K562 (cell line): ENCODE results near the gene RGL2. TPM values are rescaled to one million over a fixed set of nuclear protein-coding genes. Genes with fewer than 3 reads are reported as not detected.

Experiments
- BACH1 ChIP-seq: fragments of 200-800 bp; sonication (Bioruptor generic); IDR thresholded peaks from 2 replicates; pipeline ENCODE4 v1.6.1; 2016; ENCODE audit warnings: missing genetic modification characterization, missing compliant biosample characterization
- BRD9 ChIP-seq: fragments of 450-650 bp; IDR thresholded peaks from 2 replicates; pipeline ENCODE4 v1.6.1; 2018; ENCODE audit warnings: low read depth; ENCODE audit not compliant: partially characterized antibody
- BRF2 ChIP-seq: IDR thresholded peaks from 3 replicates; pipeline ENCODE4 v1.6.1; 2011; ENCODE audit warnings: borderline replicate concordance, mild to moderate bottlenecking; ENCODE audit not compliant: insufficient read length, insufficient read depth
- C11orf30 ChIP-seq: fragments of 450-650 bp; IDR thresholded peaks from 2 replicates; pipeline ENCODE4 v1.6.1; 2016; ENCODE audit warnings: low read depth, mild to moderate bottlenecking
- CC2D1A ChIP-seq: fragments of 450-650 bp; IDR thresholded peaks from 2 replicates; pipeline ENCODE4 v1.6.1; 2017; ENCODE audit warnings: mild to moderate bottlenecking
- CTCFL ChIP-seq: IDR thresholded peaks from 2 replicates; pipeline ENCODE4 v1.6.1; 2011; ENCODE audit warnings: borderline replicate concordance, low read depth, mild to moderate bottlenecking, moderate library complexity, low read length; ENCODE audit not compliant: insufficient read depth, poor library complexity, severe bottlenecking
- ELF2 ChIP-seq: fragments of 250-450 bp; sonication (Bioruptor Pico); IDR thresholded peaks from 2 replicates; pipeline ENCODE4 v1.5.0; 2021; ENCODE audit warnings: mild to moderate bottlenecking
- EP400 ChIP-seq: fragments of 450-650 bp; IDR thresholded peaks from 2 replicates; pipeline ENCODE4 v1.6.1; 2017; ENCODE audit warnings: antibody characterized with exemption, mild to moderate bottlenecking, moderate library complexity
- FUS ChIP-seq: fragments of 200-400 bp; formaldehyde crosslinking; optimal IDR thresholded peaks from 2 replicates; pipeline ENCODE3; 2017; ENCODE audit warnings: low read depth, low read length
- GABPB2 ChIP-seq: fragments of 250-450 bp; sonication (Bioruptor Pico); conservative IDR thresholded peaks from 2 replicates; pipeline ENCODE4 v1.5.1; 2021; ENCODE audit warnings: mild to moderate bottlenecking
- GATAD2A ChIP-seq: fragments of 450-650 bp; IDR thresholded peaks from 2 replicates; pipeline ENCODE4 v1.6.1; 2017
- ILF3 ChIP-seq: fragments of 450-650 bp; IDR thresholded peaks from 2 replicates; pipeline ENCODE4 v1.6.1; 2018; ENCODE audit warnings: antibody characterized with exemption, mild to moderate bottlenecking, moderate library complexity, borderline replicate concordance
- MLLT1 ChIP-seq, 2 experiments: fragments of 450-650 bp; IDR thresholded peaks; 2 replicates each; pipeline ENCODE4 v1.6.1; 2016
- NBN ChIP-seq: fragments of 450-650 bp; IDR thresholded peaks from 2 replicates; pipeline ENCODE4 v1.6.1; 2016; ENCODE audit warnings: low read depth, mild to moderate bottlenecking
- STAG1 ChIP-seq: sonication (generic); formaldehyde crosslinking; IDR thresholded peaks from 2 replicates; pipeline ENCODE4 v1.5.0; 2020; ENCODE audit warnings: missing genetic modification reagents, borderline replicate concordance
- ZBTB43 ChIP-seq: sonication (generic); formaldehyde crosslinking; IDR thresholded peaks from 2 replicates; pipeline ENCODE4 v1.8.0; 2023; ENCODE audit warnings: mild to moderate bottlenecking, missing genetic modification reagents
- ZNF263 ChIP-seq: sonication (generic); formaldehyde crosslinking; IDR thresholded peaks from 2 replicates; pipeline ENCODE4 v1.8.0; 2022; ENCODE audit warnings: mild to moderate bottlenecking, missing genetic modification reagents, borderline replicate concordance
- ZNF512 ChIP-seq: IDR thresholded peaks from 2 replicates; pipeline ENCODE4 v1.6.1; 2016; ENCODE audit warnings: missing genetic modification characterization, missing compliant biosample characterization
- ZNF57 ChIP-seq: fragments of 450-650 bp; formaldehyde crosslinking; IDR thresholded peaks from 2 replicates; pipeline ENCODE4 v1.4.0; 2020; ENCODE audit warnings: mild to moderate bottlenecking, moderate library complexity
- polyA plus RNA-seq, 8 experiments: library from polyadenylated mRNA; depleted of rRNA in 4 of 8; stranded (reverse) in 5 of 8; unstranded in 3 of 8; fragments of >200 nt; fragmentation: Nextera tagmentation in 2 of 8; fragmentation: Illumina TruSeq in 1 of 8; extraction: Ambion mirVana in 2 of 8; extraction: Trizol in 1 of 8; gene quantifications; 2 replicates each; pipeline versions ENCODE4 v1.2.1 to v1.2.3, GENCODE V29; 2011 to 2014; ENCODE audit warnings: inconsistent platforms in 1 of 8, missing spikeins in 1 of 8
- total RNA-seq, 7 experiments: library from RNA; depleted of rRNA in 6 of 7; stranded (reverse); fragments of >200 nt in 6 of 7; fragmentation: Illumina TruSeq in 2 of 7; extraction: Trizol in 2 of 7; gene quantifications; 2 replicates each; pipeline versions ENCODE4 v1.2.1 to v1.2.3, GENCODE V29; 2011 to 2021; ENCODE audit warnings: low replicate concordance in 1 of 7

RGL2 gene
- total and polyA plus RNA-seq, 9 of the 15 experiments (the other 6 are each of a cell fraction or from before 2014, with no cell fraction given) = 1.8 to 57.1 (median 19.5) TPM

GRCh38 chr6:33271468-33272274 lies 27.1 kb downstream of the RGL2 start, which contains the start of the genes RPS18 and VPS52 (continued):
- TF ChIP-seq CC2D1A = no peak; the same call in 1 of the 2 replicates
- TF ChIP-seq ZNF57 (CRISPR knock-in tag) = 0 out of 2 replicates have a peak, but pooled peaks have one; percentile 22
- TF ChIP-seq EP400 = peak; percentile 100
- no peak for TF ChIP-seq GABPB2
- TF ChIP-seq FUS = no peak
- peak; percentile 62 to 77; a peak in 3 of 4 replicates for TF ChIP-seq MLLT1 (IDR thresholded peaks at IDR 0.05)
- TF ChIP-seq BRF2 = no peak
- peak; percentile 98 for TF ChIP-seq BRD9
- peak; percentile 84; the same call in 1 of the 2 replicates for TF ChIP-seq BACH1 (tag)
- no peak for TF ChIP-seq ILF3
- TF ChIP-seq ZNF512 = no peak
- TF ChIP-seq ZNF263 (CRISPR knock-in tag) = peak; percentile 62; the same call in 1 of the 2 replicates
- no peak; the same call in none of the 2 replicates for TF ChIP-seq ELF2 (CRISPR knock-in tag)
- TF ChIP-seq NBN = peak; percentile 79; the same call in 1 of the 2 replicates
- TF ChIP-seq ZBTB43 (CRISPR knock-in tag) = no peak
- TF ChIP-seq STAG1 (CRISPR knock-in tag) = no peak
- no peak for TF ChIP-seq CTCFL
- TF ChIP-seq C11orf30 = peak; percentile 99
- peak; percentile 51; the same call in 1 of the 2 replicates for TF ChIP-seq GATAD2A
